Endothelial cell of umbilical vein (primary cell): Measurements from ENCODE around the gene GAS2L3.

ENCODE experiments used
- EZH2 ChIP-seq: IDR thresholded peaks from 2 replicates; pipeline ENCODE4 v1.6.1; 2012; ENCODE audit warnings: borderline replicate concordance, low read depth, mild to moderate bottlenecking, moderate library complexity, low read length, inconsistent platforms; ENCODE audit not compliant: severe bottlenecking
- POLR2A ChIP-seq: IDR thresholded peaks from 2 replicates; pipeline ENCODE4 v1.6.1; 2012; ENCODE audit warnings: low read depth, mild to moderate bottlenecking, control low read depth, low read length
- POLR2AphosphoS5 ChIP-seq: IDR thresholded peaks from 2 replicates; pipeline ENCODE4 v1.6.1; 2012; ENCODE audit warnings: low read depth, mild to moderate bottlenecking, control low read depth, low read length, moderate library complexity; ENCODE audit not compliant: insufficient read depth
- TF ChIP-seq, protein P1 (sequence below), 2 donors: IDR thresholded peaks; 1 replicate in 1 of 2; 2 replicates in 1 of 2; pipeline ENCODE4 v1.5.1; 2011; ENCODE audit warnings: low read length in 2 of 2, mild to moderate bottlenecking in 2 of 2, moderate library complexity in 2 of 2, control low read depth in 1 of 2, inconsistent platforms in 1 of 2, low read depth in 1 of 2; ENCODE audit not compliant: insufficient read depth in 1 of 2; ENCODE audit errors: extremely low read depth in 1 of 2
- TF ChIP-seq, protein P2 (sequence below): IDR thresholded peaks from 2 replicates; pipeline ENCODE4 v1.6.1; 2011; ENCODE audit not compliant: insufficient read depth, insufficient read length

DNA sequence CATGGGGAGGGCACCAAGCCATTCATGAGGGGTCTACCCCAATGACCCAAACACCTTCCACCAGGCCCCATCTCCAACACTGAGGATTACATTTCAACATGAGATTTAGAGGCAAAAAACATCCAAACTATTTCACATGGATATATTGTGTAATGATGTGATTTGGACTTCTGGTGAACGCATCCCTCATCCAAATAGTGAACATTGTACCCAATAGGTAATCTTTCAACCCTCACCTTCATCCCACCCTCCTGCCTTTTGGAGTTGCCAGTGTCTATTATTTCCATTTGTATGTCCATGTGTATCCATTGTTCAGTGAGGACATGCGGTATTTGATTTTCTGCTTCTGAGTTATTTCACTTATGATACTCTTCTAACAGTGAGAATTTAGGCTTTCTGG lies 16.1 kb upstream of the GAS2L3 start:
- TF ChIP-seq POLR2A (no peak), POLR2AphosphoS5 (no peak), EZH2 (no peak)
- TF ChIP-seq, protein P1, sequence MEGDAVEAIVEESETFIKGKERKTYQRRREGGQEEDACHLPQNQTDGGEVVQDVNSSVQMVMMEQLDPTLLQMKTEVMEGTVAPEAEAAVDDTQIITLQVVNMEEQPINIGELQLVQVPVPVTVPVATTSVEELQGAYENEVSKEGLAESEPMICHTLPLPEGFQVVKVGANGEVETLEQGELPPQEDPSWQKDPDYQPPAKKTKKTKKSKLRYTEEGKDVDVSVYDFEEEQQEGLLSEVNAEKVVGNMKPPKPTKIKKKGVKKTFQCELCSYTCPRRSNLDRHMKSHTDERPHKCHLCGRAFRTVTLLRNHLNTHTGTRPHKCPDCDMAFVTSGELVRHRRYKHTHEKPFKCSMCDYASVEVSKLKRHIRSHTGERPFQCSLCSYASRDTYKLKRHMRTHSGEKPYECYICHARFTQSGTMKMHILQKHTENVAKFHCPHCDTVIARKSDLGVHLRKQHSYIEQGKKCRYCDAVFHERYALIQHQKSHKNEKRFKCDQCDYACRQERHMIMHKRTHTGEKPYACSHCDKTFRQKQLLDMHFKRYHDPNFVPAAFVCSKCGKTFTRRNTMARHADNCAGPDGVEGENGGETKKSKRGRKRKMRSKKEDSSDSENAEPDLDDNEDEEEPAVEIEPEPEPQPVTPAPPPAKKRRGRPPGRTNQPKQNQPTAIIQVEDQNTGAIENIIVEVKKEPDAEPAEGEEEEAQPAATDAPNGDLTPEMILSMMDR (IDR thresholded peaks at IDR 0.05; ENCODE audit: extremely low read depth in 1 of 2, insufficient read depth in 1 of 2, low read depth in 1 of 2, low read length in 2 of 2), result no peak
- TF ChIP-seq, protein P2, sequence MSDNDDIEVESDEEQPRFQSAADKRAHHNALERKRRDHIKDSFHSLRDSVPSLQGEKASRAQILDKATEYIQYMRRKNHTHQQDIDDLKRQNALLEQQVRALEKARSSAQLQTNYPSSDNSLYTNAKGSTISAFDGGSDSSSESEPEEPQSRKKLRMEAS, result no peak
